WTC11 (cell line): ENCODE data around the gene ZNF432. TPM values are rescaled to one million over a fixed set of nuclear protein-coding genes. Genes with fewer than 3 reads are reported as not detected.
"Not testable (repeated sequence)": the region's sequence is repeated elsewhere in the genome, so short reads cannot be mapped to it uniquely, and the experiment has no call there.

Experiments
- ATAC-seq: fragments of 200-7000 bp; cut with Tn5 transposase; 2 replicates; pipeline ENCODE4 v1.10.0; 2021; ENCODE audit warnings: mild to moderate bottlenecking, moderate library complexity
- CTCF ChIA-PET: fragments of 300-600 bp; sonication (Branson Sonifier 250); formaldehyde crosslinking; loops from one replicate; lab custom pipeline; 2021; ENCODE audit warnings: antibody characterized with exemption; lab: Charles Lee
- POLR2A ChIA-PET: fragments of 350-600 bp; sonication (Branson Sonifier 250); formaldehyde crosslinking; loops from one replicate; lab custom pipeline; 2021; ENCODE audit warnings: antibody characterized with exemption; lab: Charles Lee
- DNase-seq: peaks from one replicate; pipeline ENCODE4 v3.0.0; 2021; ENCODE audit warnings: low spot score
- H3K27ac Mint-ChIP-seq: 2 replicates; pipeline ENCODE4 v1.8.0; 2021; ENCODE audit warnings: mixed read lengths
- H3K27me3 Mint-ChIP-seq: 2 replicates; pipeline ENCODE4 v1.8.0; 2021; ENCODE audit warnings: low read depth, mild to moderate bottlenecking, moderate library complexity, mixed read lengths
- H3K36me3 Mint-ChIP-seq: 2 replicates; pipeline ENCODE4 v1.8.0; 2021; ENCODE audit warnings: mixed read lengths
- H3K4me1 Mint-ChIP-seq: 2 replicates; pipeline ENCODE4 v1.8.0; 2022; ENCODE audit warnings: mixed read lengths
- H3K4me3 Mint-ChIP-seq: 2 replicates; pipeline ENCODE4 v1.8.0; 2021; ENCODE audit warnings: mild to moderate bottlenecking, moderate library complexity, mixed read lengths
- H3K9me3 Mint-ChIP-seq: 2 replicates; pipeline ENCODE4 v1.8.0; 2021; ENCODE audit warnings: mixed read lengths
- CREM ChIP-seq: sonication (generic); formaldehyde crosslinking; IDR thresholded peaks from 2 replicates; pipeline ENCODE4 v1.8.1; 2022; ENCODE audit warnings: mild to moderate bottlenecking, missing genetic modification reagents, moderate library complexity
- FOXK1 ChIP-seq: sonication (generic); formaldehyde crosslinking; IDR thresholded peaks from 2 replicates; pipeline ENCODE4 v1.8.0; 2022; ENCODE audit warnings: mild to moderate bottlenecking, moderate library complexity, missing genetic modification reagents
- FOXP1 ChIP-seq: sonication (generic); formaldehyde crosslinking; IDR thresholded peaks from 2 replicates; pipeline ENCODE4 v1.8.0; 2022; ENCODE audit warnings: missing genetic modification reagents, mild to moderate bottlenecking, moderate library complexity, borderline replicate concordance
- GABPB1 ChIP-seq: sonication (generic); formaldehyde crosslinking; IDR thresholded peaks from 2 replicates; pipeline ENCODE4 v1.8.1; 2023; ENCODE audit warnings: mild to moderate bottlenecking, missing genetic modification reagents
- KAT7 ChIP-seq: sonication (generic); formaldehyde crosslinking; IDR thresholded peaks from 2 replicates; pipeline ENCODE4 v1.8.1; 2023; ENCODE audit warnings: missing genetic modification reagents, mild to moderate bottlenecking, borderline replicate concordance
- OVOL2 ChIP-seq: fragments of 250-450 bp; sonication (Bioruptor Pico); IDR thresholded peaks from 2 replicates; pipeline ENCODE4 v1.9.0; 2021; ENCODE audit warnings: mild to moderate bottlenecking, borderline replicate concordance
- SP1 ChIP-seq: sonication (generic); formaldehyde crosslinking; conservative IDR thresholded peaks from 2 replicates; pipeline ENCODE4 v1.8.1; 2022; ENCODE audit warnings: missing genetic modification reagents
- TEAD1 ChIP-seq: sonication (generic); formaldehyde crosslinking; IDR thresholded peaks from 2 replicates; pipeline ENCODE4 v1.8.0; 2022; ENCODE audit warnings: mild to moderate bottlenecking, missing genetic modification reagents
- USF1 ChIP-seq: sonication (generic); formaldehyde crosslinking; IDR thresholded peaks from 2 replicates; pipeline ENCODE4 v1.8.0; 2022; ENCODE audit warnings: mild to moderate bottlenecking, missing genetic modification reagents
- ZNF219 ChIP-seq: sonication (generic); formaldehyde crosslinking; IDR thresholded peaks from 2 replicates; pipeline ENCODE4 v1.8.0; 2023; ENCODE audit warnings: missing genetic modification reagents, mild to moderate bottlenecking, borderline replicate concordance
- total RNA-seq: library from RNA; stranded (reverse); gene quantifications from 3 replicates; pipeline ENCODE4 v1.2.3, GENCODE V29; 2021
- TF ChIP-seq, protein P1 (sequence below): sonication (generic); formaldehyde crosslinking; IDR thresholded peaks from 2 replicates; pipeline ENCODE4 v1.8.0; 2022; ENCODE audit warnings: missing genetic modification reagents
- TF ChIP-seq, protein P2 (sequence below): sonication (generic); formaldehyde crosslinking; IDR thresholded peaks from 2 replicates; pipeline ENCODE4 v1.8.1; 2023; ENCODE audit warnings: mild to moderate bottlenecking, missing genetic modification reagents, moderate library complexity

ZNF432 gene
- total RNA-seq, 1 experiment from 2014 or later, result 8.9 TPM

DNA sequence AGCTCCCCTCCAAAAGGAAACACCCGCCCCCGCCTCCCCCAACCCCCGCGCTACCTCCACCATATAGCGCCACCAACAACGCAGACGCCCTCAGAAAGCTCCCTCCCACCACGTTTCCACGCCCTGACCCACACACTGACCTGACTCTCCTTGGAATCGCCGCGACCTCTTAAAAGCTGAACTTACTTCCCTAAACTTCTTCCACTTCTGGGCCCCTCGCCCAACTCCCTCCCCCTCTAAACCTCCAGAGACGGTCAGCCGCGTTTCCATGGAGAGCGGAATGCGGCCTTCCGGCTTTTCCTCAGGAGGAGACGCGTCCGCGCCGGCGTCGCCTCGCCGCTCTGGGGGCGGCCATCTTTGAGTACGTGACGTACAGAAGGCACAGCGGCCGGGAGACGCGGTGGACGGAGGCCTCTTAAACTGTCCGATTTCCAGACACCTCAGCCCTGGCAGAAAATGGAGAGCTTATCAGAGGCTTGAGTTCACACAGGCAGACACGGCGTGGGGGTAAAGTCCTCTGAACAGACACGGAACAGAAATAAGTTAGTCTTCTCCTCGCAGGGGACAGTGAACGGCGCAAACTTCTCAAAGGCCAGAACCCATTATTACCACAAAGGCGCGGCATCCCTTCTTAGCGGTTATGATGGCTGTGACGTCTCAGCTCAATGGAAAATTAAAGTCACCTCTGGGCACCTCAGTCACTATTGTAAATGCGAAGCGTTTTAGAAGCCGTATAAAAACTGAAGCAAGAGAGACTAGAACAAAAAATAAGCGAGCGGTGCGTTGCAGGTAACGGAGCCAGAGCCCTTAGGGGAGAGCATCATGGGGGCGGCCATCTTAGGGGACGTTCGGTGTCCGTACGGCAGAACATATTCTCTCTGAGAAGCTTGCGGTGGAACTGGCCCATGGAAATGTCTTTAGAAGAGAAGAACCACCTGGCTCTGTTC, at the start of gene ZNF432 (continued):
- TF ChIP-seq OVOL2 (CRISPR knock-in tag), result no peak
- TF ChIP-seq CREM (CRISPR knock-in tag), result peak; percentile 76; the same call in 1 of the 2 replicates
- 0 out of 2 replicates have a peak, but pooled peaks have one; percentile 26 for TF ChIP-seq TEAD1 (CRISPR knock-in tag)
- 0 out of 2 replicates have a peak, but pooled peaks have one; percentile 28 for TF ChIP-seq GABPB1 (CRISPR knock-in tag)
- TF ChIP-seq SP1, result peak; percentile 23; the same call in 1 of the 2 replicates
- TF ChIP-seq KAT7 (CRISPR knock-in tag), result peak; percentile 54; the same call in 1 of the 2 replicates
- TF ChIP-seq, all 79 proteins: peak for 10

DNA sequence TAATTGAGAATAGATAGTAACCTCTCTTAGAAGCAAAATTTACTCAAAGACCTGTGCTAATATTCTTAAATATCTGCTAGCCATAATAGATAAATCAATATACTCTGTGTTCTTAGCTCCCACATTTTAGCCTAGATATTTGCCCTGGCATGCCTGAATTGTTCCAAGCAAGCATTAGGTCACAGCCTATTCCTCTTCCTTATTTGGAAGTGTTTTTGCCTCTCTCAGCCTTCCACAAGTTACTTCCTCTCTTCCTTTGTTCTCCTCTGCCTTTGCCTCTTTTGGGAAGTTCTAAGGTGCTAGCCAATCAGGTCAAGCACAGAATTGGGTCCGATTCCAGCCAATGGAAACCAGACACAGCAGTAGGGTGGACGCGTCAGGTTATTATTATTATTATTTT, 47.8 kb upstream of the ZNF432 start:
- Mint-ChIP-seq H3K36me3 (peaks cover 44% of the 10 kb centered on the region), H3K9me3 (peaks cover 41% of the 10 kb centered on the region), H3K4me1 (peaks cover 14% of the 10 kb centered on the region)
- CTCF ChIA-PET, H3K27me3 Mint-ChIP-seq, DNase-seq, ATAC-seq, POLR2A ChIA-PET, H3K4me3 Mint-ChIP-seq, H3K27ac Mint-ChIP-seq: not testable (repeated sequence)

- H3K4me1 Mint-ChIP-seq, result peaks cover 14% of the 10 kb centered on the region
- peaks cover 54% of the 10 kb centered on the region for H3K36me3 Mint-ChIP-seq
- POLR2A ChIA-PET, result no interaction called here
- DNase-seq, result peak; percentile 99
- H3K4me3 Mint-ChIP-seq, result peak within 1 kb of the TSS; percentile 94
- peak; percentile 100 for ATAC-seq
- CTCF ChIA-PET, result no interaction called here
- H3K27me3 Mint-ChIP-seq, result peaks cover 7% of the 10 kb centered on the region
- no peak for TF ChIP-seq ZNF219 (CRISPR knock-in tag)
- TF ChIP-seq FOXP1 (CRISPR knock-in tag), result 0 out of 2 replicates have a peak, but pooled peaks have one; percentile 37
- TF ChIP-seq, protein P1, sequence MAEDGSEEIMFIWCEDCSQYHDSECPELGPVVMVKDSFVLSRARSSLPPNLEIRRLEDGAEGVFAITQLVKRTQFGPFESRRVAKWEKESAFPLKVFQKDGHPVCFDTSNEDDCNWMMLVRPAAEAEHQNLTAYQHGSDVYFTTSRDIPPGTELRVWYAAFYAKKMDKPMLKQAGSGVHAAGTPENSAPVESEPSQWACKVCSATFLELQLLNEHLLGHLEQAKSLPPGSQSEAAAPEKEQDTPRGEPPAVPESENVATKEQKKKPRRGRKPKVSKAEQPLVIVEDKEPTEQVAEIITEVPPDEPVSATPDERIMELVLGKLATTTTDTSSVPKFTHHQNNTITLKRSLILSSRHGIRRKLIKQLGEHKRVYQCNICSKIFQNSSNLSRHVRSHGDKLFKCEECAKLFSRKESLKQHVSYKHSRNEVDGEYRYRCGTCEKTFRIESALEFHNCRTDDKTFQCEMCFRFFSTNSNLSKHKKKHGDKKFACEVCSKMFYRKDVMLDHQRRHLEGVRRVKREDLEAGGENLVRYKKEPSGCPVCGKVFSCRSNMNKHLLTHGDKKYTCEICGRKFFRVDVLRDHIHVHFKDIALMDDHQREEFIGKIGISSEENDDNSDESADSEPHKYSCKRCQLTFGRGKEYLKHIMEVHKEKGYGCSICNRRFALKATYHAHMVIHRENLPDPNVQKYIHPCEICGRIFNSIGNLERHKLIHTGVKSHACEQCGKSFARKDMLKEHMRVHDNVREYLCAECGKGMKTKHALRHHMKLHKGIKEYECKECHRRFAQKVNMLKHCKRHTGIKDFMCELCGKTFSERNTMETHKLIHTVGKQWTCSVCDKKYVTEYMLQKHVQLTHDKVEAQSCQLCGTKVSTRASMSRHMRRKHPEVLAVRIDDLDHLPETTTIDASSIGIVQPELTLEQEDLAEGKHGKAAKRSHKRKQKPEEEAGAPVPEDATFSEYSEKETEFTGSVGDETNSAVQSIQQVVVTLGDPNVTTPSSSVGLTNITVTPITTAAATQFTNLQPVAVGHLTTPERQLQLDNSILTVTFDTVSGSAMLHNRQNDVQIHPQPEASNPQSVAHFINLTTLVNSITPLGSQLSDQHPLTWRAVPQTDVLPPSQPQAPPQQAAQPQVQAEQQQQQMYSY (CRISPR knock-in tag), result peak; percentile 94
- TF ChIP-seq FOXK1 (CRISPR knock-in tag), result peak; percentile 12; the same call in 1 of the 2 replicates
- TF ChIP-seq SP1, result peak; percentile 80
- TF ChIP-seq USF1 (CRISPR knock-in tag), result no peak
- TF ChIP-seq, protein P2, sequence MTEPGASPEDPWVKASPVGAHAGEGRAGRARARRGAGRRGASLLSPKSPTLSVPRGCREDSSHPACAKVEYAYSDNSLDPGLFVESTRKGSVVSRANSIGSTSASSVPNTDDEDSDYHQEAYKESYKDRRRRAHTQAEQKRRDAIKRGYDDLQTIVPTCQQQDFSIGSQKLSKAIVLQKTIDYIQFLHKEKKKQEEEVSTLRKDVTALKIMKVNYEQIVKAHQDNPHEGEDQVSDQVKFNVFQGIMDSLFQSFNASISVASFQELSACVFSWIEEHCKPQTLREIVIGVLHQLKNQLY (CRISPR knock-in tag), result no peak
- H3K9me3 Mint-ChIP-seq, result peaks cover 48% of the 10 kb centered on the region
- H3K27ac Mint-ChIP-seq, result peak within 1 kb of the TSS; percentile 89
Measured at GRCh38 chr19:52095172-52096014, 46.8 kb upstream of the ZNF432 start, which contains the start of gene ZNF841. Gene ZNF841, minus strand, starts transcription at chr19:52095765. Its CDS starts 10,964 bp downstream, at chr19:52084801.
